Midbrain (tissue), 1 donor: ENCODE measurements around the gene GPR84.
A peak's percentile ranks its signal among the peaks of the same experiment; 100 is the strongest.

Experiments
- DNase-seq: peaks from one replicate; lab custom pipeline; 2025; lab: John Stamatoyannopoulos, UW

The GPR84 gene

DNA sequence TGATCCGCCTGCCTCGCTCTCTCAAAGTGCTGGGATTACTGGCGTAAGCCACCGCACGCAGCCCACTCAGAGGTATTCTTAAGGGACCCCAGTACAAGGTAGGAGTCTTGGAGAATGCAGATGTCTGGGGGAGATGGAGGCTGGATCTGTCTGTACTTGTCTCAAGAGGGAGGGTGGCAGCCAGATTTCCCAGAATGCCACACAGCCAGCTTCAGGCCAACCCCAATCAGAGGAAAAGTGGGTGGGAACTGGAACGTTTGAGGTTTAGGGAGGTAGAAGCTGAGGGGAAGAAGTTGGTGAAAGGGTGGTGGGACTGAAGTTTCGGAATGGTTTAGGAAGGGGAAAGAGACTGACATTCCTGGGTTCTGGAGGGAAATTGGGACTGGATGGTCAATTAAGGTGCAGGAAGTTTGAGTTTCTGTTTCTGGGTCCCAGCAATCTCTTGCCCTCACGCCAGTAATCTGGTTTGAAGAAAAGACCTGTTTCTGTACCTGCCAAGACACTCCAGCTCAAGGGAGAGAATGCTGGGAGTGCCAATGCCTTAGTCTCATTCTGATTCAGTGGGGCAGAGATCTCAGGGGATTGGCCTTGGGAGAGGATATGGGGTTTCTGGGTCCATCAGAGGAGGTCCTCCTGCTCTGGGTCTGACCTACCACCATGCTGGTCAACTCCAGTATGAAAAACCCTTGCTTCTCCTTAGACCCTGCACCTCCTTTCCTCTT lies 28.4 kb upstream of the GPR84 start:
- no peak for DNase-seq

DNA sequence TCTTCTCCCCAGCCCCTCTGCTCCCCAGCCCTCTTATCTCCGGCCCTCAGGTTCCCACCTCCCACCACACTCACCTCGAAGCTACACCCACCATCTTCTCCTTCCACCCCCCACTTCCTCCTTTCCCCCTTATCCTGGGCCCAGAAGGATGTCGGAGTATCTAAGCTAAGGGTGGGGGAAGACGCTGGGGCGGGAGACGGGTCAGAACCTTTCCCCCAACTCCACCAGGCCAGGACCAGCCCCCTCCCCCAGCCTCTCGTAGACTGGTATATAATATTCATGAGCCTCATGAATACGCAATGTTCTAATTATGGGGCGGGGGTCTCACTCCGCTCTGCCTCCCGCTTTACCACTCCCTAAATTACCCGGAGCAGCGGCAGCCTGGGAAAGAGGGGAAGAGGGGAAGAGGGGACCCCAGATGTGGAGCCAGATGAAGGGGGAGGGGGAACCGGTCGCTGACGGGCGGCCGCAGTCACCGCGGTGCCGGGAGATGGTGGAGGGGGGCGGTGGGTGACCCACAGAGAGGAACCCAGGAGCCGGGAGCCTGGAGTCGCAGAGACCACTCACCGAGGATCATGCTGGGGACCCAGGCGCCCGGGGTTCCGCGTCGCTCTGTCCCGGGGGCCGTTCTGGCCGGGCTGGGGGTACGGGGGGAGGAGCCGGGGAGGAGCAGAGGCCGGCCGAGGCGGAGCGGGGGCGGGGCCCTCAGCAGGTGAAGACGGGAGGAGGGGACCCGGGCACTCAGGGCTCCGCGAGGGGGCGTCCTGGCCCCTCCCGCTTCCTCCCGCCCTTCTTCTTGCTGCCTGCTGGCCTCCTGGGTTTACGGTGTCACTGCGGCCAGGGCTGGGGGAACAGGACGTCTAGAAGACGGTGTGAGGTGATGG lies 26.6 kb upstream of the GPR84 start:
- DNase-seq = no peak

DNA sequence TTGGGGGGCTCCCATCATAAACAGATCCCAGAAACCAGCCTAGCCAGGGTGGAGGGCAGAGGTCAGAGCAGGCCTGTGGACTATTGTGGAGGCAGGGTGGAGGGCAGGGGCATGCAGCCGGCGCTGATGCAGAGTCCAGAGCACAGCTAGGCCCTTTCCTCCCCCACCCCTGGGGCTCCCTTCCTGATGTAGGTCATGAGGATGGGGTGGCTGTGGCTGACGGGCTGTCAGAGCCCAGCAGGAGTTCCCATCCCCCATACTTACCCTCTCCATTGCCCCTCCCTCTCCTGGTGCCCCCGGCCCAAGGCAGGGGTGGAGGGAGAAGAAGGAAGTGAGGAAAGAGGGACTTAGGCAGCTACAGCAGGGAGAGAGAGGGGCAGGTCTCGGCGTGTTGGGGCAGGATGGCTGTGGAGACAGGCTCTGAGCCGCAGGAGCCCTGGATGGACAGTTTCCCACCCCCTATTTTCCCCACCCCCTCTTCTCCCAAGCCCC lies 25.9 kb upstream of the GPR84 start:
- DNase-seq = no peak

DNA sequence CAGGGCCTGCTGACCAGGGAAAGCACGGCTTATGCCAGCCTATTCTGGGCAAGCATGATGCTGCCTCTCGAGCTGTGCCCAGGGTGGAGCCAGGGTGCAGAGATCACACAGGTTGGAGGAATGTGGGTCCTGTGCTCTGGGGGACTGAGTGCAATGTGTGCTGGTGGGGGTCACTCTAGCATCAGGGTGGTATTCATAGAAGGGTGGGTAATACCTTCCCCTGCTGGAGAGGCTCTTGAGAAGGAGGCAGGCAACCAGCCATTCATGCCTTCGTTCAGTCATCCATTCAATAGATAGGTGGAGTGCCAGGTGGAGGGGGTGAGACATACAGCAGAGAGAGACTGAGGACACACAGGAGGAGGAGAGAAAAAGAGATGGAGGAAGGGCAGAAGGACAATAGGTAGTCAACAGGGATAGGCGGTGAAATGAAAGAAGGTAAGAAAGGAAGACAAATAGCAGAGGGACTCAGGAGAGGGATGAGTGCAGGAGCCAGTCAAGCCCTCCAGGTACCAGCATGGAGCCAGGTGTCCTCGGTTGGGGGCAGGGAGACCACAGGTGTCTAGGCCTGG lies 25.4 kb upstream of the GPR84 start:
- no peak for DNase-seq

DNA sequence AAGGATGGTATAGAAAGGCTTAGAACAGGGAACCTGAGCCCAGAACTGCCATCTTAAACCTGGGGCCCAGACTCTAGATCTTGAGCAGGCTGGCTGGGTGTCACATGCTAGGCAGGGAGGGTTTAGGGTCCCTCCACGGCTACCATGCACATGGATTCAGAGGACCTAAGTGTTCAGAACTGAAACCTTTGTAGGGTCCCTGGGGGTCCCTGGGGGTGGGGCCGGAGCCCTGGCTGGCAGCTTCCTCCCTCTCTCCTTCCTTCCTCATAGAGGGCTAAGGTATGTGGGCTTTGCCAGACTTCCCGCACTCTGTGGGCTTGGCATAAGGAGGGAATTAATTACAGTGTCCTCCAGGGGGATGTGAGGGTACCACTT lies 24.8 kb upstream of the GPR84 start:
- no peak for DNase-seq

DNA sequence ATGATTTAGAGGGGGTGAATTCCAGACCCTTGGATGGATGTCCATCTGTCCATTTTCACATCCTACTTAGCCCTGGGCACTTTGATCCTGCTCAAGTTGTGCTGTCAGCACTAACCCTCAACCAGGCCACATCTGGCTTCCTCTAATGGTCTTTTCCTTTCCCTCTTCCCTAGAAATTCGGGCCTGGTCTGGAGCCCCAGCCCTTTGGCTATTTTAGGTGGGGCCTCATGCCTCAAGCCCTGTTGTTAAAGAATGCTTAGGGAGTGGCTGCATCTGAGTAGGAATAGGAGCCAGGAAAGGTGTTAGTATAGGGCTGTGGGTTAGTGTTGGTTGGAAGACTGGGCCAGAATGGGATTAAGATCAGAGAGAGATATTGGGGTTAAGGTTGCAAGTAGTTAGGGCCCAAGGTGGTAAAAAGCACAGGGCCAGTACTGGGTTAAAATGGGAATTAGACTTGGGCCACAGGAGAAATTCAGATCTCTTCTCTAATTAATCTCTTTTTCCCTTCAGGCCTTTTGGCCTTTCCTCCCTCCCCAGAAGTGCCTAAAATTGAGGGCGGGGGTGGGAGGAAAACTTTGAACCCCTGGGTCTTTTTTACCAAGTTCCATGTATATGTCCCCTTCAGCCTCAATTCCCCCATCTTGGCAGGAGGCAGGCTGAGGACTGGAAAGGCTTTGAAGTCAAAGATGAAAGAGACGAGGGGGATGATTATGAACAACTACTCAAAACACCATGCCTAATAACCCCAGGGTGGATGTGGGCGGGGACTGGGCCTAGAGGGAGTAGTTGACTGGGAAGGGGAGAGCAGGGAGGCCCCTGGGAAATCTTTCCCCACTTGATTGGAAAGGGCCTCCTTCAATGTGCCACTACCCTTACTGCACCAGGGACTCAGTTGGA lies 24.2 kb upstream of the GPR84 start:
- DNase-seq = no peak

DNA sequence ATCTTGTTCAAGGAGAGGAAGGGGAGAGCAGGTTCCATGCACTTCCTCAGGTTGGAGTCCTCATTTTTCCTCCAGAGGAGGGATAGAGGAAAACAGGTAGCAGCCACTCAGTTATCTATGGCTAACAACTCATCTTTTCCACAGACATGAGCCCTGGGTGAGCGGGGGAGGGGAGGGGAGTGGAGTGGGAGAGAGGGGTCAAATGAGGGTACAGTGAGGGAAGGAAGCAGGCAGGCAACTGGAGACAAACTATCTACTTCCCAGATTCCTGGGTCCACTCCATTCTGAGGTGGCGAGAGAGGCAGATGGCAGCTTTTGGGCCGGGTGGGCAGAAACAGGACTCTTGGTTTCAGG lies 22.8 kb upstream of the GPR84 start:
- no peak for DNase-seq

DNA sequence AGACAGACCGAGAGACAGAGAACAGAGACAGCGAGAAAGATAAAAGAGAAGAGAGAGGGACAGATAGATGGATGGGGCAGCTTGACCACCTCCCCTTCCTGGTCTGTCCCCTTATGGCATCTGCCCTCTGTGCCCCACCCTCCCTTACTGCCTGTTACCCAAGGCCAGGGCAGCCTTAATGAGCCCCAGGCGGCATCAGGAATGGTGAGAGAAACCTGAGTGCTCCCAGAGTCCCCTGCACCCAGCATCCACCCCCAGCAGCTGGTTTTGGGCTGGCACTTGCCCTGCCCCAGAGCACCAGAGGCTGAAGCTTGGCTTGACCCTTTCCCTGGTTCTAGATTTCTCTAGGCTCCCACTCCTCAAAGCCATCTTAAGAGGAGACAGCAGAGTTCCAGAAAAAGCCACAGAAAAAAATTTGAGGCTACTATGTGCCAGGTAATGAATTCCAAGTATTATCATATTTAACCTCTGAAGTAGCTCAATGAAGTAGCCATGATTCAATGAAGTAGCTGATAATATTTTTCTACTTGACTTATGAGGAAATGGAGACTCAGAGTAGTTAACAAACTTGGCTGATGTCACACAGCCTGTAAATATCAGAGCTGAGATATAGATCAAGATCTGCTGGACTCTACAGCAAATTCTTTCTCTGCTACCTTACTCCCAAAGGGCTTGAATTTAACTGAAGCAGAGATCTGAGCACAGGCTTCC lies 22.3 kb upstream of the GPR84 start:
- no peak for DNase-seq

DNA sequence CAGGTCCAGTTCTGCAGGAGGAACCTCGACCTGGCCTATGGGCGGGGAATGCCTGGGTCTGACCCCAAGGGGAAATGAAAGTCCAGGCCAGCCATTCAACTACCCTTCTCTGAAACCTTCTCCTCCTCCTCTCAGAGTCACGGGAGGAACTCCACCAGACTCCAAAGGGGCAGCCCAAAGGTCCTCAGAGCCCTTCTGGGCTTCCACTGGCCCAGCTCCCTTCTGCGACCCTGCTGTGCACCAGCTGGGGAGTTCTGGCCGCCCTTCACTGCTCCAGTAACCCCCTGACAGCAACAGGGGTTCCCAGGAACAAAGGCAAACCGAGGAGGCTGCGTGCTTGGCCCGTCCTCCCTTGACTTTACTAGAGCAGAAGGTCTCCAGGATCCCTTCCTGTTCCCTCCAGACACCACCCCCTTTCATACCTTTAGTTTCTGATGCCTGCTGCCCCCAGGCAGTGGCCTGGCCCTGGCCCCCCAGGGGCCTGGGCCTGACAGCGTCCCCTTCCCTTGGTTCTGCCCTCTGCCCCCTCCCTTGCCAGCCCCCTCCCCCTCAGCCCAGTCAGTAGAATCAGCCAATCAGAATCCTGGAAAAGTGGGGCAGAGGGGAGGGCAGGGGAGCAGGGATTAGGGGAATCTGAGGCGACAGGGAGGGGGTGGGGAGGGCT lies 21.1 kb upstream of the GPR84 start:
- DNase-seq = peak; percentile 71

DNA sequence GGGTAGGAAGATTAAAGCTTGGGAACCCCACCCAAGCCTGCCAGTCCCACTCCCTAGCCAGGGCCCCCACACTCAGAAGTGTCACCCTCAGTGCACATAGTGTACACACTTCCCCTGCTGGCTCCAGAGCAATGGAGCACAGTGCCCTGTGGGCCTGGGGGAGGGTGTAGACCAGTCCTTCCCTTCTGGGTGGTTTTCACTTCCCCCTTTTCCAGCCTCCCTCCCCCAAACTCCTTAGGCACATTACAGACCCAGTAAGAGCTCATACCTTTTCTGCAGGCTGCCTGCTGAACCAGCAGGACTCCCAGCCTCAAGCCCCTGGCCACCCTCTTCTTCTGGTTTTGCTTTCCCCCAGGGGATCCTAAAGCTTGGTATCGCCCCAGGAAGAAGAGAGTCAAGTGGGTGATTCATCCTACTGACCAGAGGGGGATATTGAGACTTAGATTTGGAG lies 20.3 kb upstream of the GPR84 start, which contains the start of gene ZNF385A:
Gene ZNF385A (minus strand): TSS at position 143 of the 451 bp plus-strand sequence. CDS start 219 bp downstream, outside the sequence.
- peak; percentile 54 for DNase-seq

DNA sequence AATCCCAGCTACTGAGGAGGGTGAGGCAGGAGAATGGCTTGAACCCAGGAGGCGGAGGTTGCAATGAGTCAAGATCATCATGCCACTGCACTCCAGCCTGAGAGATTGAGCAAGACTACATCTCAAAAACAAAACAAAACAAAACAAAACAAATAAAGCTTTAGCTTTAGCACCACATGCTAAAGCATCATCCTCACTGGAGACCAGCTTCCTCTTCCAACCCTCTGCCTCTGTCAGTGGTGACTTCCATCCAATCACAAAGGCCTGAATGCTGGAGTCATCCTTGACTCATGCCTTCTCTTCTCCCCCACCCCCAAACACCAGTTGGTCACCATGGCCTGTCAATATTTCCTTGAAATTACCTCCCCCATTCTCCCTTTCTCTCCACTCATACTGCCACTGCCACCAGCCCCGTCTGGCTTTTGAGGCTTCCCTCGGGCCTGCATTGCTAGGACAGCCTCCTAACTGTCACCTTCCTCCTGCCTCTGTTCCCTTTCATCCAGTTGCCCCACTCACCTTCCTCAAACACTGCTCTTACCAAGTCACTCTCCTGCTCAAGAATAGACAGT lies 18.8 kb upstream of the GPR84 start:
- DNase-seq = no peak

DNA sequence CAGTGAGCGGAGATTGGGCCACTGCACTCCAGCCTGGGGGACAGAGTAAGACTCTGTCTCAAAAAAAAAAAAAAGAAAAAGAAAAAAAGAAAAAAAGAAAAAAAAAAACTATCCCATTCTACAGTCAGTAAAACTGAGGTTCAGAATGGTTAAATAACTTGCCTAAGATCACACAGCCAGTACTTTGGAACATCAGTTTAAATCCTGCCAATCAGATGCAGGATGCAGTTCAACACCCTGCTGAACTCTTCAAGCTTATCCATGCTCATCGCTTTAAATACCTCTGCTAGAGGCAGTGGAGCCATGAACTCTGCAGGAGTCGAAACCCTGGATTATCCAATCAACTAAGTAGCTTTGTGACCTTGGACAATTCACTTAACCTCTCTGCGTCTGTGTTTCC lies 16.9 kb upstream of the GPR84 start:
- no peak for DNase-seq

DNA sequence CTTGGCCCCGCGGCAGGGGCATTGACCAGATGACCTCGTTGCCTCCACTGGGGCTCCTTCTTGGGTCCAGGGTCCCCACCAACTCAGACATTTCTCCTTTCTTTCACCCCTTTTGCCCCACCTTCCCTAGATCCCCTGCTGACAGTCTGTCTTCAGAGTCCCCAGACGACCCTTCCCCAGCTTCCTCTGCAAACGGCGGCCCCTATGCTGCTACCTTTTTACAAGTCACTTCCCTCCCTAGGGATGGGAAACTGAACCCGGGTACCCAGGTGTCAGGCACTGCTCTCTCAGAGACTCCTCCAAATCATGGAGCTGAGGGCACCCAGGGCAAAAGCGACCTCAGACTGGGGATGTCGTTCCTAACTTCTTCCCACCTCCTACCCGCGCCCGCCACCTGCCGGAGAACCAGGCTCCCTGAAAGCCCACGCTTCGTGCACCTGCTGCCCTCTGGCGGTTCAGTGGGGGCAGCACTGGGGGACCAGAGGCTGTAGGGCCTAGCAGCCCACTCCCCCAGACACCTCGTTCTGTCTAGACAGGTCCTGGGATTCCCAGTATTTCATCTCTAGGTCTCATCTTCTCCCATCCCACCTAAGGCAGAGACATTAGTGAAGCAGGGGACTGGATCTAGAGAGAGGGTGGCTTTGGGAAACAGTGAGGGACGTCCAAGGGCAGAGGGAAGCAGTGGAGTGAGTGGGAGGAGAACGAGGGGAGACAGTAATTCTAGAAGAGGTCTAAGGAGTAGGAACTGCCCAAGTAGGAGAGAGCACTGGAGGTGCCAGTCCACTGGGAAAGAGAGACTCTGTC lies 15.3 kb upstream of the GPR84 start:
- DNase-seq = peak; percentile 89

DNA sequence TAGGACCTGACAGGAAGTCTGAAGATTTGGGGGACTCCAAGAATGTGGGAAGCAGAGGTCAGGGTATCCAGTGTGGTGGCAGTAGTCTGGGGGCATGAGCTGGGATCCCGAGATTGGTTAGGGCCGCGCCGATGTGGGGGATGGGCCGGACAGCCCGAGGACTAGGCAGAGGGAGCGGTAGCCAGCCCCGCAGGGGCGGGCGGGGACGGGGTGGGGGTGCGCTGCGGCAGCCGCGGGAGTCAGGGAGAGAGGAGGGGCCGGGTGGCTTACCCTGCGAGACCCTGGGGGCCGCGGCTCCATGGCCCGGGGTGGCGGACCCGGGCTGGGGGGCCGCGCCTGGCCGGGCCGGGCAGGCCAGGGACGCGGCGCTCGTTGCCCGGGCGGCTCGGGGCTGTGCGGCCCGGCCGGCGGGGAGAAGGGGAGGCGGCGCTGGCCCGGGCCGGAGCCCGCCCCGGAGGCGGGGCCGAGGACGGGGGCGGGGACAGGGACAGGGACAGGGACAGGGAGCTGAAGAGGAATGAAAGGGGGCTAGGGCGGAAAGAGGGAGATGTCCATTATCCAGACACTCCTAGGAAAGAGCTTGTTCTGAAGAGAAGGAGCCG lies 14.6 kb upstream of the GPR84 start:
- peak; percentile 60 for DNase-seq

DNA sequence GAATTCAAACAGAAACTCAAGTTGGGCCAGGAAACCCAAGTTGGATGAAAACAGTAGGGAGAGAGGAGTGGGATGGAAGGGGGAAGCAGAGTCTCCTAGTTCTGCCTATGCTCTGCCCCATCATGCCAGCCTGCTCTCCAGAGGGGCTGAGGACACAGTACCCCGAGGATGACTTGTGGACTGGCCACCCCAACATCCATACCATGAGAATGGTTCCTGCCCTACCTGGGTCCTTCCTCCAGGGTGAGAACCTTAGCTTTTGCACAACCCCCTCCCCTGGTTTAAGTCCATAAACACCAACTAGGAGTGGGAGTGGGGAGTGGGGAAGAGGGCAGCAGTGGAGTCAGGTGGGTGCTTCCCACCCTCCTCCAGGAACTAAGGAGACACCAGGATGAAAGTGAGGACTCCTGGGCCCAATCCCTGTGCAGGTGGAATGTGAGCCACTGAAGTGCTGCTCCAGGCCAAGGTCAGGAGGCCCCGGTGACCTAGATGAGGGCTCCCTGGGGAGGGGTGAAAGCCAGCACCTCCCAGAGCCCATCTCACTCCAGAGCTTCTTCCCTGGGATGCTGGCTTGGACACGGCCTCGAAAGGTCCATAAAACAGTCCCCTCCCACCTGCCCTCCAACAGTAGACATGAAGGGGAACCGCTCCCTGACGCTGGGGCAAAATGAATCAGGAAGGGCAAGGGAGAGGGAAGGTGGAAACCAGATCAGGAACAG lies 13.7 kb upstream of the GPR84 start:
- no peak for DNase-seq

DNA sequence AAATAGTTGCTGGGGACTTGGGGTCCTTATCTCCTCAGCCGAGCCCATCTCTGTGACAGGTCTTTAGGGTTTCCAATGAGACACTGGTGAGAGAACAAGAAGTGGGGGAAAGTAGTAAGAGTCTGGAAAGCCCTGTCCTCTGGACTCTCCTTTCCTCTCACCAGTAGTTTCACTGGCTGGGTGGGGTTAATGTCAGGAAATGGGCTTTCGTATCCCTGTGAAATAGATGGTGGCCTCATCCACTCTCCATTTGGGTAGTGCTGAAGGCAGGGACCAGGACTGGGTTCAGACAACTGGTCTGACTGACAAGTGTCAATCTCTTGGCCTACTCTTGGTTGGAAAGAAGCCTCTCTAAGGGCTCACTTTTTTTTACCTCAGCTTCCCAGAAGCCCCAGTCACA lies 12.7 kb upstream of the GPR84 start:
- DNase-seq = no peak

DNA sequence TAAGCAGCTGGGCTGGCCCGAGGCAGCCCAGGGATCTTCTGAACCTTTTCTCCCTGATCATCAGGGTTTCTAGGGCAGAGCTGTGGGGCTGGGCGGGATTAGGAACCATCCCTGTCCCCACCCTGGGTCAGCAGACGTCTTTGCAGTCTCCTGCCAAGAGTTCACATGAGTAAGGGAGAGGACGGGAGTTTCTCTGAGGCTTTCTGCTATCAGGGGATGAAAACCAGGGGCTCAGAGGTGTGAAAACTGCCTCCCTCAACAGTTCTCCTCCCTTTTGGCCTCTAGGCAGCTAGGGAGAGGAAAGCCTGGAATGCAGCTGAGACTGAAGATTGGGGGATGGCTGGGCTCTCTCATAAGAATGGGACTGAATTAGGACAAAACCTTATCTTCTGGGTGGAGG lies 12.3 kb upstream of the GPR84 start:
- no peak for DNase-seq

DNA sequence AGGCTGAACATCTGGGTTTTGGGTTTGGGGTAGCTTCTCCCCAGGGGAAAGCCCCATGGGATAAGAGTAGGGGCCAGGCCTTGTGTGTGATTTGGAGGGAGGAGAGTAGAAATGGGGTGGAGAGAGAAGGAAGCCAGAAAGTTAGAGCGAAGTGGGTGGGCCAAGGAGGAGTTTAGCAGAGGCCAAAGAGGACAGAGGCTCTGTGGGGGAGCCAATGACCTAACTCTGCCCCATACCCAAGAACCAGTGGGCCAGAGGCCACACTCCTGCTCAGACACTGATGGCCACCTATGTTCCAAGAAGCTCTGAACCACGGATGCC lies 10.9 kb upstream of the GPR84 start:
- DNase-seq = no peak
